ENCODE results near the gene FEM1A. TPM values are rescaled to one million over a fixed set of nuclear protein-coding genes. Genes with fewer than 3 reads are reported as not detected.

FEM1A gene
- total and polyA plus RNA-seq, 2 of the 8 experiments (the other 6 are each of a cell fraction or from before 2014, with no cell fraction given), result 6.7 to 16.1 TPM

- ChIA-PET POLR2A (ENCODE audit: partially characterized antibody) (interaction anchor here (1.4 kb wide), 1 partner anchor 11 kb away, joined by 3 read pairs; no protein-coding TSS in a partner anchor), CTCF (ENCODE audit: partially characterized antibody) (interaction anchor here (0.5 to 1.0 kb wide), 5 partner anchors 22 to 77 kb away, joined by 3 to 4 read pairs (median 3); no protein-coding TSS in a partner anchor)
- no peak overlapping the region for H3K27ac ChIP-seq (ENCODE audit: low read depth, low read length)
- no peaks in the 10 kb centered on the region for H3K79me1 ChIP-seq (ENCODE audit: low read depth, low read length)
- no peaks in the 10 kb centered on the region for H3K9me3 ChIP-seq (ENCODE audit: insufficient read depth in 2 of 2, low read depth in 1 of 2, low read length in 1 of 2)
- H2AFZ ChIP-seq (ENCODE audit: low read length), result no peak overlapping the region
- no peaks in the 10 kb centered on the region for H3K4me1 ChIP-seq (replicated peaks in 1 of 4; ENCODE audit: control insufficient read depth in 3 of 4, insufficient read depth in 4 of 4, low read length in 3 of 4)
- DNase-seq (ENCODE audit: low read depth in 1 of 2, low spot score in 2 of 2), result no peak
- no peak overlapping the region for H2BK5ac ChIP-seq (ENCODE audit: low read depth, low read length)
- H4K8ac ChIP-seq (ENCODE audit: extremely low read depth, insufficient read depth, low read length), result no peak overlapping the region
- no peaks in the 10 kb centered on the region for H3K23me2 ChIP-seq (ENCODE audit: low read depth, low read length)
- no peak overlapping the region for H3K56ac ChIP-seq (replicated peaks; ENCODE audit: insufficient read length, low read depth, low read length)
- no peak overlapping the region for H4K91ac ChIP-seq (replicated peaks; ENCODE audit: insufficient read length, low read length)
- no peak overlapping the region for H2BK15ac ChIP-seq (ENCODE audit: low read length)
- no peak overlapping the region for H2BK120ac ChIP-seq (replicated peaks; ENCODE audit: low read depth, low read length)
- TF ChIP-seq GABPA (IDR thresholded peaks at IDR 0.05; ENCODE audit: borderline replicate concordance, insufficient read depth, low read length), result no peak
- no peak for TF ChIP-seq KDM1A (IDR thresholded peaks at IDR 0.05; ENCODE audit: borderline replicate concordance, low read length)
- TF ChIP-seq CHD1 (IDR thresholded peaks at IDR 0.05; ENCODE audit: low read depth, low read length), result no peak
- TF ChIP-seq CTCF (IDR thresholded peaks at IDR 0.05; ENCODE audit: control extremely low read depth in 1 of 3, insufficient read depth in 1 of 3, low read depth in 1 of 3, low read length in 3 of 3), result peak in 1 of 3 experiments; percentile 2; a peak in 1 of 4 replicates
- H2AK5ac ChIP-seq (ENCODE audit: low read depth, low read length), result no peak overlapping the region
- no peak overlapping the region for H3K4ac ChIP-seq (replicated peaks; ENCODE audit: insufficient read length, low read depth, low read length)
- no peak overlapping the region for H2BK20ac ChIP-seq (ENCODE audit: low read length)
- WGBS, 2 experiments (ENCODE audit: extremely low coverage in 1 of 2, insufficient coverage in 1 of 2, insufficient read length in 1 of 2, insufficient replicate concordance in 2 of 2, low coverage in 1 of 2, low lambda C conversion rate in 2 of 2, missing lambda C conversion rate in 1 of 2), result 68% methylated on average over 14 of the region's 14 CpGs; no CpG with 5 or more reads in 1 of the 2 experiments
- no peak for FAIRE-seq
- H3K4me2 ChIP-seq (ENCODE audit: insufficient read depth in 1 of 2, low read depth in 2 of 2, low read length in 2 of 2), result no peak overlapping the region
- no peak overlapping the region for H3K4me3 ChIP-seq (ENCODE audit: extremely low read depth in 1 of 4, insufficient read depth in 2 of 4, low read depth in 3 of 4, low read length in 4 of 4)
- H4K20me1 ChIP-seq (replicated peaks in 1 of 2; ENCODE audit: control insufficient read depth in 1 of 2, insufficient read depth in 2 of 2, low read length in 2 of 2), result no peaks in the 10 kb centered on the region
- H4K5ac ChIP-seq (ENCODE audit: insufficient read length, low read depth, low read length), result no peak overlapping the region
- H3K36me3 ChIP-seq (ENCODE audit: control insufficient read depth in 2 of 4, insufficient read depth in 4 of 4, low read length in 3 of 4), result no peaks in the 10 kb centered on the region
- H3K79me2 ChIP-seq (ENCODE audit: control insufficient read depth in 1 of 2, insufficient read depth in 2 of 2, low read length in 2 of 2), result no peaks in the 10 kb centered on the region
- H3K14ac ChIP-seq (ENCODE audit: insufficient read length), result no peak overlapping the region
- H3K9ac ChIP-seq (replicated peaks in 1 of 4; ENCODE audit: extremely low read depth in 1 of 4, low read depth in 3 of 4, low read length in 3 of 4), result no peak overlapping the region
- H2BK12ac ChIP-seq (ENCODE audit: low read depth, low read length), result no peak overlapping the region
- H3K23ac ChIP-seq (ENCODE audit: insufficient read length), result no peak overlapping the region
- H3K27me3 ChIP-seq (replicated peaks in 1 of 4; ENCODE audit: control insufficient read depth in 3 of 4, extremely low read depth in 1 of 4, insufficient read depth in 3 of 4, low read length in 3 of 4), result no peaks in the 10 kb centered on the region; a peak in 1 of 7 replicates
- no peak overlapping the region for H3K18ac ChIP-seq (ENCODE audit: extremely low read depth, low read length)
Measured at GRCh38 chr19:4776436-4777211, 14.9 kb upstream of the FEM1A start.

Data from H1 (cell line).